ENCODE measurements around the gene MAPRE2.

MAPRE2 gene

GRCh38 chr18:35038881-35039491 is 2.2 kb upstream of the MAPRE2 start:
- no peak for DNase-seq

GRCh38 chr18:35040638-35040987 is 600 bp upstream of the MAPRE2 start:
- no peak for DNase-seq

DNA sequence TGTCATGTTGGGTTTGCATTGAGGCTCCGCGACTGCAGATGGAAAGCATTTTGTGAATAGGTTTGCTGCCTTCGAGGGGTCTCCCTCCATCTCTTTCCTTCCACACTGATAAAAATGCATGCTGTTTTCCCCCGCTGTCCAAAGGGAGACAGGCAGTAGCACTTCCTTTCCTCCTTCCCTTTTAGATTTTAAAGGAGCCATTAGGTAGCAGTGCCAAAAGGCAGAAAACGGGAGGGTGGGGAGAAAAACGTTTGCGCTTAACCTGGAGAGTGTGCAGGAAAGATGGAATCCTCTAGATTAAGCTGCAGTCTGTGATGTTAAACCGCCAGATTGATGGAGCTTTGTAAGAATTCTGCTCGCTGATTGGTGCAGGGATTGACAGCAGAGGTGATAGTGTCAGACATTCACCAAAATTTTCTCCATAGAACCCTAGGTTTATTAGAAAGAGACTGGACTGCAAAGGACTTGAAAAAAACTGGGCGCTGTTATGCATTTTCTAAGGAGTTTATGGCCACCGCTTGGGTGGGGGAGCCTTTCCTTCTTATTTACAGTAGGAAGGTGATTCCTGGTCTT is 688 bp downstream of the MAPRE2 start:
- DNase-seq: peak; percentile 45

DNA sequence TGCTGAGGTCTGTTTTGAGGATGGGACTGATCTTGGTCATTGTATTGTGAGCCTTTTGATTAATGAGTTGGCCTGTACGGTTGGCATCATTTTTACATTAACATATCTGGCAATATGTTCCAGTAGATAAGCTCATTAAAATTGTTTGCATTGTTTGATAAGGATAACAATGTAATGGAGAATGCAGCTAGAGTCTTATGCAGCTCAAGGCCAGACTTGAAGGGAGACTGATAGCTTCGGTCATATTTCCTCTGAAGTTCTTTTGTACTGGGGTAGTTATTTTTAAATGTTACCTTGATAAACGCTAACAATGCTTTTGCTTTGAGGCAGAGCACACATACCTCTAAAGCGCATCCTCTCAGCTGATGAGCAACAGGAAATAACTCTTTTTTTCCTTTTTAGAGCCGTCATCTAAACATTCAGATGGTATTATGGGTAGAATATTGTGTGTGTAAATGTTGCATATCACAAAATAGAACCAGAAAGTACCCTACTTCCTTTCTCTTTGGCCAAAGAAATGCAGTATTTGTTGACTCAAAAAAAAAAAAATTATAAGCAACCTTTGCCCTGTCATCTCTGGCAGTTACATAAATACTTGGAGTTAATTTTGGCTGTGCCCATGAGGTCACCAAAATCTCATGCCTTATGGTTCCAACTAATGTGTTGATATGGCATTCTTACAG is 1.3 kb downstream of the MAPRE2 start:
- DNase-seq: no peak

- no peak for DNase-seq
Measured at GRCh38 chr18:35043207-35043606, 2.0 kb downstream of the MAPRE2 start.

- DNase-seq: no peak
Measured at GRCh38 chr18:35045121-35045520, 3.9 kb downstream of the MAPRE2 start.

- no peak for DNase-seq
Measured at GRCh38 chr18:35045806-35046205, 4.6 kb downstream of the MAPRE2 start.

DNA sequence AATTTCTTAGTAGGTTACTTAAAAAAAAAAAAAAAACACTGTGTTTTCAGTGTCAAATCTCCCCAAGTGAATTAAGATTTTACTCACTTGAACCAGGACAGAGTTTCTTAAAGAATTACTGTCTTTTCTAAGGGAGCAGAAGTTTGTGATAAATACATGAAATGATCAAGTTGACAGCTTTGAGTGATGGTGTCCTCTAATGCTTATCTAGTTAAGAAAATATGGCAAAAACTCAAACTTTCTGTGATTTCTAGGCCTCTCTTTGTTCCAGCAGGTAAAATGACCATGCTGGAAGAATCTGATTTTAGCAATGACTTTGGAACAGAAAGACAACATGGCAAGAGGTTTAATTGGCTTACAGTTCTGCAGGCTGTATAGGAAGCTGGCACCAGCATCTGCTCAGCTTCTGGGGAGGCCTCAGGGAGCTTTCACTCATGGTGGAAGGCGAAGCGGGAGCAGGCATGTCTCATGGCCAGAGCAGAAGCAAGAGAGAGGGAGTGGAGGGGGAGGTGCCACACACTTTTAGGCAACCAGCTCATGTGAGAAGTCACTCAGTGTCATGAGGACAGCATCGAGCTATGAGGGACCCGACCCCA is 6.6 kb downstream of the MAPRE2 start:
- no peak for DNase-seq

GRCh38 chr18:35049111-35050027 is 8.2 kb downstream of the MAPRE2 start:
- DNase-seq: no peak

DNA sequence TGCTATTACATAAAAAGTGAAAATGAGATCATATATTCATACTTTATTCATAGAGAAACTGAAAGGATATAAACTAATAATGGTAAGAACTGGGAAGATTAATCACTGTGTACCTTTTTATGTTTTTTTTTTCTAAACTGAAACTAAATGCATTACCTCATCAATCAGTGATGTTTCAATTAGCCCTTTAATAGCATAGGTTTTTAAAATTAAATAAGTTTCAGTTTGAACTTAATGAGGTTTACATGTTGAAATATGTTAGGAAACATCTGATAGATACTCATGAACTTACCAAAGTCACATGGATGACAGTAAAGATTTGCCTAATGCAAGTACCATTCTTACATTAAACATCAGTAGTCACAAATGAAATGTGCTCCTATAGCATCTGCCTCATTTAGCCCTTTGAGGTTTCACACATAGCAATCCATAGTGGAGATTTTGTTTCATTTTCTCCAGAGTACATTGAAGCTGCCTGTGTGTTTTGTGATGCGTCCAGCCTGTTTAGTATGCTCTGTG is 8.9 kb downstream of the MAPRE2 start:
- DNase-seq: no peak

GRCh38 chr18:35050705-35051195 is 9.5 kb downstream of the MAPRE2 start:
- DNase-seq: no peak

DNA sequence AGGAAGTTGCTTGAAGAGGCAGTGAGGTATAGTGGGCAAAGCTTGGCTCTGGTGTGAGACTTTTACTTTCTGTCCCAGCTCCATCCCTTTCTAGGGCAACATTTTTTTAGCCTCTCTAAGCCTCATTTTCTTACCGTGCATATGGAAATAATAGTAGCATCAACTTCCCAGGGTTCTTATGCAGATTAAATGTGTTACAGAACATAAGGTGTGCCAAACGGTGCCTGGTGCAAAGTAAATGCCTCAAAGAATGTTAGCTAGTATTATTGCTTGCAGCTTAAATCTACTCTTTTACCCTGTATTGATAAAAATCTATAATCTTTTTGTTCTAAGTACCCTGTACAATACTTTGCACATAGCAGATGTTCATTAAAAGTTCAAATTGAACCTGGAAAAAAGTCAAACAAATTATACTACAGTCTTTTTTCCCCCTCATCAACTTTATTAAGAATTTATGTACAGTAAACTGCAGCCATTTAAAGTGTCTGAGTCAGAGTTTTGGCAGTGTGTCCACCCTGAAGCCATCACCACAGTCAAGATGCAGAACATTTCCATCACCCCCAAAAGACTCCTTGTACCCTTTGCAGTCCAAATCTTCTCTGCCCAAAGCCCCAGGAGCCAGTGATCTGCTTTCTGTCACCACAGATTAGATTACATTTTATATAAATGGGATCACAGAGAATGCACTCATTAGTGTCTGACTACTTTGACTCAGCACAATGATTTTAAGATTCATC is 10.6 kb downstream of the MAPRE2 start:
- no peak for DNase-seq

DNA sequence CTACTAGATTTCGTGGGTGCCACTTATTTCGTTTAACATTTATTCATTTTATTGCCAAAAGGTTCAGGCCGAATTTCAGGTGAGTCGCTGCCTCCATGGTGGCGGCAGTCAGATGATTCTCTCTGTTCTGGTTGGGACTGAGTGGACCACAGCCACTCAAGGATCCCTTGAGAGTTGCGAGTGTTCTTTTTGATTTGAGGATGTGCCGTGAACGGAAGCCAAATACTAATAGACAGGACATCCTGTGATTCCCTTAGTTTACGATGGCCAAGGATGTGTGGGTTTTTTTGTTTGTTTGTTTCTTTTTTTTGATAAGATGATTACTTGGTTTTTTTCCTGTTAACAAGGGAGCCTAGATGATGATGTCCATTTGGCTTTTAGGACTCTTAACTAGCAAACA is 13.2 kb downstream of the MAPRE2 start:
- DNase-seq: no peak

DNA sequence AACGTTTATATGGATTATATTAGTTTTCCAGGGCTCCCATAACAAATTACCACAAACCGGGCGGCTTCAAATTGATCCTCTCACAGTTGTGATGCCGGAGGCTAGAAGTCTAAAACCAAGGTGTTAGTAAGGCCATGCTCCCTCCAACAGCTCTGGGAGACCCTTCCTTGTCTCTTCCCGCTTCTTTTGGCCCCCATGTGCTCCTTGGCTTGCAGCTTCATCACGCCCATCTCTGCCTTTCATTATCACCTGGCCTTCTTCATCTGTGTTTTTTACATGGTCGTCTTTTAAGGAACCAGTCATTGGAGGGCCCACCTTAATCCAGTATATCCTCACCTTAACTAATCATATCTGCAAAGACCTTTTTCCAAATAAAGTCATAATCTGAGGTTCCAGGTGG is 13.9 kb downstream of the MAPRE2 start:
- no peak for DNase-seq

DNA sequence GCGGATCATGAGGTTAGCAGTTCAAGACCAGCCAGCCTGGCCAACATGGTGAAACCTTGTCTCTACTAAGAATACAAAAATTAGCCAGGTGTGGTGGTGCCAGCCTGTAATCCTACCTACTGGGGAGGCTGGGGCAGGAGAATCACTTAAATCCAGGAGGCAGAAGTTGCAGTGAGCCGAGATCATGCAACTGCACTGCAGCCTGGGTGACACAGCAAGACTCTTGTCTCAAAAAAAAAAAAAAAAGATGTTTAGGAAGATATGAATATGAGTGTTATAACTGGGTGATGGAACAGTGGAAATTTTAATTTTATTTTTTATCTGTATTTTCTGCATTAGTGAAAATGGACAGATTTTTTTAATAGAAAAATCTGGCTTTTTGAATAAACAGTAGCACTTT is 14.5 kb downstream of the MAPRE2 start:
- no peak for DNase-seq

GRCh38 chr18:35059280-35059927 is 18.2 kb downstream of the MAPRE2 start:
- no peak for DNase-seq

DNA sequence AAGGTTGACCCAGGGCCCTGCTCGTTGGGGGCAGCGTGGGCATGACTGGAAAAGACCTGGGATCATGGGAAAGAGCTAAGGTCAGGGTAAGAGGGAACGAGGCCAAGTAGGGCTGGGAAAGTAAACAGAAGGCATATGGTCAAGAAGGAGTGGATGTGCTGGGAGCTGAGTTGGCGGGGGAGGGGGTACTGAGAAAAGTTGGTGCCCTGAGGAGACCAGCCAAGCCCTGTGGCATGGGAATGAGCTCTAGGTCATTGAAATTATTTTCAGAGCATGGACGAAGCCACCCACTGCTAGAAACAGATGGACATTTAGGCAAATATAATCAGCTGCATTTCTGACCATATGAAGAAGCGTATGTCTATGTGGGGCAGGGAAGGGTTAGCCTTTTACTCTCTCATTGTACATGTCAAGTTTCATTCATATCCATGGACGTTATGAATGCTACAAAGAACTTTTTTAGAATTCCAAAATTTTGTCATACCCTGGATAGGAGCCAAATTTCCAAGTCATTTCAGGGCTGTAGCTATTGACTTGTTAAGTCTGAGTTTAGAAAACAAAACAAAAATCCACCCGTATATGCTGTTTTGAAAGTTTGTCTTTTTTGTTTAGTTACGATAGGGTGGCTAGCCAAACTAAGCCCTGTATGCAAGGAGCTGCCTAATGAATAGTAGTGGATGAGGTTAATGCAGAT is 19.1 kb downstream of the MAPRE2 start:
- no peak for DNase-seq

GRCh38 chr18:35061336-35061735 is 20.1 kb downstream of the MAPRE2 start:
- no peak for DNase-seq

DNA sequence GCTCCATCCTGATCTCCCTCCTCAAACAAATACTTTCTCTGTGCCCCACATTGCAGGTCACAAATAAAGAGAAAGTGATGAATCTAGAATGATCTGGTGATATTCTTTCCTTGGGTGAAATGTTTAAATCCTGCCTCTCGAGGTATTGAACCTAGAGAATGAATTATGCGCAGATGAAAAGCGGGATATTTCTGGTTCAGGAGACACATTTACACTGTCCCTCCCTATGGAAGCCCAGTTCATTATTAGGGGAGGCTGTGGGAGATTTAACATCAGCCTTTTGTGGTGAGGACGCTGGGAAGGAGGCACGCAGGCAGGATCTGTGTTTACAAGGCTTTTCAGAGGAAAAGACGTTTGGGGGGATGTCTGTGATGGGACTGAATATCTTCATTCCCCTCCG is 20.6 kb downstream of the MAPRE2 start:
- no peak for DNase-seq

- DNase-seq: no peak
Measured at GRCh38 chr18:35062408-35062807, 21.2 kb downstream of the MAPRE2 start.
